ENCODE data around the gene PRELID3B.

Gene PRELID3B

DNA sequence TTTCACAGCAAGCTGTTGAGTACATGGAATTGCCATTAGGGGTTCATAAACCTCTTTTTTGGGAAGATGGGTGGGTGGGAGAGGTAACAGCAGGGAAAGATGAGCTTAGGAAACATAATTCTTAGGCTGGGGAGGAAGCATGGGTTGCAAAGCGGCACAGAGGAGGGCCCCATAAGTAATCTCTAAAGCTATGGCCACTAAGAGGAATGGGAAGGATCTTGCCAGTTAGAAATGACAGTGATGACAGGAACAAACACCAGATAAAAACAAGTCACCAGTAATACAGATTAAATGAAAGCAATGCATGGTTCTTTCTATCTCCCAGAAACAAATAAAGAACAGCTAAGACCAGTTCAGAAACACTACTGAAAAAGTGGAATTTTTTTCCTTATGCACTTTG is 31.0 kb upstream of the PRELID3B start:
- no peaks in the 10 kb centered on the region for H3K36me3 ChIP-seq (ENCODE audit: control insufficient read depth, low read depth, low read length)
- H3K4me3 ChIP-seq (ENCODE audit: low read length): no peak overlapping the region
- no peak overlapping the region for H3K27ac ChIP-seq (ENCODE audit: low read length)
- H3K4me1 ChIP-seq (ENCODE audit: control insufficient read depth, low read depth, low read length): no peaks in the 10 kb centered on the region
- H3K27me3 ChIP-seq (ENCODE audit: control insufficient read depth, insufficient read depth, low read length): no peaks in the 10 kb centered on the region
- H3K9ac ChIP-seq (ENCODE audit: low read length): no peak overlapping the region
- no peaks in the 10 kb centered on the region for H3K9me3 ChIP-seq (ENCODE audit: control insufficient read depth, low read depth, low read length)

DNA sequence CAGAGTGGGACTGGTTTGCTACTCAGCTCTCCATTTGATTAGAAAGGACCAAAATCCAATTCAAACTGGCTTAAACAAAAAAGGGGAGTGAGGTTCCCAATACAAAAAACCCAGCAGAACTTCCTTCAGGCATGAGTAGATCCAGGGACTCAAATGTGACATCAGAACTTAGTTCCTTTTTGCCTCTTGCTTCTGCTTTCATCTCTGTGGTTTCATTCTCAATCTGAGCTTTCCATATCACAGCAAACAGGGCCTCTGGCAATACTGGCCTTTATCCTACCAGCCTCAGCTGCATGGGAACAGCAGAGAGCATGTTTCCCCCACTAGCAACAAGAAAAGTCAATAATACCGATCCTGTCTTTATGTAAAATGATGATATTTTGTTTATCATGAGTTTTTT is 28.6 kb upstream of the PRELID3B start:
- Histone ChIP-seq H3K36me3 (ENCODE audit: control insufficient read depth, low read depth, low read length) (no peaks in the 10 kb centered on the region), H3K4me3 (ENCODE audit: low read length) (no peak overlapping the region), H3K27ac (ENCODE audit: low read length) (no peak overlapping the region), H3K27me3 (ENCODE audit: control insufficient read depth, insufficient read depth, low read length) (no peaks in the 10 kb centered on the region), H3K9me3 (ENCODE audit: control insufficient read depth, low read depth, low read length) (no peaks in the 10 kb centered on the region), H3K9ac (ENCODE audit: low read length) (no peak overlapping the region), H3K4me1 (ENCODE audit: control insufficient read depth, low read depth, low read length) (no peaks in the 10 kb centered on the region)

DNA sequence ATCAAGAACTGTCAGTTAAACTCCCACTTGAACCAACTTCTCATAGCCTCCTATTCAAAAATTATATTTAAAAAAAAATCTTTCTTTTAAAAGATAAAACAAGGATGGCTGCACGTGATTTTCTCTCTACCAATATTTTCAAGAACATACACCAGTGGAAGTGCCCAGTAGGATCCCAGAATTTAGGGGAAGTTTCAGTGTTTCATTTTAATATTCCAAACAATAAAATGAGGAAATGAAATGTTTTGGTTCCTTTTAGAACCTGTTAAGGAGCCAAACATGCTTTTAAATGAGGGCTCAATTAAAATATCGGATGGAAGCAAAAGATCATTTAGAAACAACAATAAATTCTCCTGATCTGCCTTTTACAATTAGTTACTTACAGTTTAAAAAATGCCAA is 26.4 kb upstream of the PRELID3B start:
- Histone ChIP-seq H3K4me3 (ENCODE audit: low read length) (no peak overlapping the region), H3K36me3 (ENCODE audit: control insufficient read depth, low read depth, low read length) (no peaks in the 10 kb centered on the region), H3K9me3 (ENCODE audit: control insufficient read depth, low read depth, low read length) (no peaks in the 10 kb centered on the region), H3K27me3 (ENCODE audit: control insufficient read depth, insufficient read depth, low read length) (no peaks in the 10 kb centered on the region), H3K4me1 (ENCODE audit: control insufficient read depth, low read depth, low read length) (no peaks in the 10 kb centered on the region), H3K9ac (ENCODE audit: low read length) (no peak overlapping the region), H3K27ac (ENCODE audit: low read length) (no peak overlapping the region)

DNA sequence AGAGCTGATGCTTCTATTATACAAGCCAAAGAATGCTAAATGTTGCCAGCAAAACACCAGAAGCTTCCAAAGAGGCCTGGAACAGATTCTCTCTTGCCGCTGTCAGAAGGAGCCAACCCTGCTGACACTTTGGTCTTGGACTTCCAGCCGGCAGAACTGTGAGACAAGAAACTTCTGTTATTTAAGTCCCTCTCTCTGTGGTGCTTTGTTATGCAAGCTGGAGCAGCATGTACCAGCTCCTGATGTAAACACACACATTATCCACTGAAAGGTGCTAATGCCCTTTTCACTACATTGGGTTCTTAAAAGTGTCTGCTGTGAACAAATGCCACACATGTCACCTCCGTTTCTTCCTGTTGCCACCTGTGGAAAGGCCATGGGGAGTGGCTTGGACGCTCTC is 25.9 kb upstream of the PRELID3B start:
- Histone ChIP-seq H3K27me3 (ENCODE audit: control insufficient read depth, insufficient read depth, low read length) (no peaks in the 10 kb centered on the region), H3K4me1 (ENCODE audit: control insufficient read depth, low read depth, low read length) (no peaks in the 10 kb centered on the region), H3K9me3 (ENCODE audit: control insufficient read depth, low read depth, low read length) (no peaks in the 10 kb centered on the region), H3K36me3 (ENCODE audit: control insufficient read depth, low read depth, low read length) (no peaks in the 10 kb centered on the region), H3K27ac (ENCODE audit: low read length) (no peak overlapping the region), H3K9ac (ENCODE audit: low read length) (no peak overlapping the region), H3K4me3 (ENCODE audit: low read length) (no peak overlapping the region)

DNA sequence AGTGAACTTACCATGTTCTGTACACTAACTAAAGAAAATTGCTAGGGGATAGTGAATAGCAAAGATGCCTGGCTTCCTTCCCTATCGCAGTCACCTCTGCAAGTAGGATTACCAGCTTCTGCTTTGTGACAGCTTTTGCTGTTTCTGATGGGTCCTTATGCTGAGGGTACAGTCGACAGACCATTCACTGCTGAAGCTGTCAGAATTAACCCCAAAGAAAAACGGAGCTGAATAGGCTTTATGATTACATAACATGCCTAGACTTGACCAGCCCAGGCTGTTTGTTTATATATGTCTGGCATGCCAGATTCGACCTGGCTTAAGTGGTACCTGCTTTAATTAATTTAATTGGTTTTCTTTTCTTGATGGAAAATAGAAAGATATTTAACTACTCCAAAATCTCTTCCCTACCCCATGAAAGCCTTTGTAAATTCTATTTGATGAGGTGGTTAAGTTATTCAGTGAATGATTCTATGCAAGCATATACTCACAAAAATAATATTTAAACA is 21.7 kb upstream of the PRELID3B start:
- Histone ChIP-seq H3K9ac (ENCODE audit: low read length) (no peak overlapping the region), H3K4me1 (ENCODE audit: control insufficient read depth, low read depth, low read length) (no peaks in the 10 kb centered on the region), H3K36me3 (ENCODE audit: control insufficient read depth, low read depth, low read length) (no peaks in the 10 kb centered on the region), H3K9me3 (ENCODE audit: control insufficient read depth, low read depth, low read length) (no peaks in the 10 kb centered on the region), H3K27ac (ENCODE audit: low read length) (no peak overlapping the region), H3K4me3 (ENCODE audit: low read length) (no peak overlapping the region), H3K27me3 (ENCODE audit: control insufficient read depth, insufficient read depth, low read length) (no peaks in the 10 kb centered on the region)

DNA sequence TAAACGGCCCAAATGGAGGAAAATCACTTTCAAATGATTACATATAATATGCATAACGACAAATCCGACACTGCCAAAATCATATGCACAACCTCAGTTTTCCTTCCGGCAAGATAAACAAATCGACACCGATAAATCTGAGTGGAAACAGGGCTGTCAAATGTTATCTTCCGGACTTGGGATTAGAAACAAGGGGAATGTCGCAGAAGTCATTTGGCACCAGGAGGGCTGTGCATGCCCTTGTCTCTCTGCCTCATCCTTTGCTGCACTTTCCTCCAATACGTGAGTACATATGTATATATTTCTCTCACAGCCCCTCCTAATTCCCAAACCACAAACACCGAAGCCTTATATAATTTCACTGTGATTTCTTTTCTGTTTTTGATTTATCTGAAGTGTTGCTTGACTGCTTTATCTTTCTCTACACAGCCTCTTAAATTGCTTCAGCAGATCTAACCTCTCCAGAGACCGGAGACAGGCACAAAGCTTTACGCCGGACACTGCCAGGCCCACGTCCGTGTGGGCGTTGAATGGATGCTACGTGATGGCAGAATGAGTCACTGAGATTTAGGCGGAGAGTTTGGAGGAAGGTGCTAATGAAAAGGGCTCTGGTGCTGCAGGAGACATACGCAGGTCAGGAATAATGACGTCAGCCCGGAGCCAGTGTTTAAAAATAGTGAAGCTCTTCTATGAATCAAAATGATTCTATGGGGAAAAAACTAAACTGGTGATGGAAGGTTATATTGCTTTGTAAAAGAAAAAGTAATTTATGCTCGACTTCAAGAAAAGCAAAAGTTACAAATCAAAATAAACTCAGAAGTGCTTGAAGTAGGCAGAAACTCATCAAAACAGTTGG is 21.0 kb upstream of the PRELID3B start:
- Histone ChIP-seq H3K27ac (ENCODE audit: low read length) (no peak overlapping the region), H3K4me1 (ENCODE audit: control insufficient read depth, low read depth, low read length) (no peaks in the 10 kb centered on the region), H3K9ac (ENCODE audit: low read length) (no peak overlapping the region), H3K4me3 (ENCODE audit: low read length) (no peak overlapping the region), H3K9me3 (ENCODE audit: control insufficient read depth, low read depth, low read length) (no peaks in the 10 kb centered on the region), H3K27me3 (ENCODE audit: control insufficient read depth, insufficient read depth, low read length) (no peaks in the 10 kb centered on the region), H3K36me3 (ENCODE audit: control insufficient read depth, low read depth, low read length) (no peaks in the 10 kb centered on the region)

DNA sequence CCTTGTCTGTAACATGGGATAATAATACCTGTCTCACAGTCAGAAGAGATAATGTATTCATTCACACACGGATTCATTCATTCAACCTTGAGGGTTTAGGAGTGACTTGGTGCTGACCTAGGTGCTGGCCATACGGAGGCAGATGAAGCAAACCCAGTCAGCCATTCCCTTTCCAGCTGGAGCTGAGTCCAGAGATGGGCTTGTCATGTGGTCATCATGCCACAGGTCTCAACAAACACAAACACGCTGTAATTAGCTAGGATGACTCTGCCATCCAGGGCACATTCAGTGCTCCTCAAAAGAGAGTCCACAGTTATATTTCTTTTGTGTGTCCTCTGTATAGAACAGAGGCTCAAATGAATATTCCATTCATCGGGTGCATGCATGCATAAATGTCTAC is 19.5 kb upstream of the PRELID3B start:
- H3K36me3 ChIP-seq (ENCODE audit: control insufficient read depth, low read depth, low read length): no peaks in the 10 kb centered on the region
- H3K27ac ChIP-seq (ENCODE audit: low read length): no peak overlapping the region
- no peaks in the 10 kb centered on the region for H3K9me3 ChIP-seq (ENCODE audit: control insufficient read depth, low read depth, low read length)
- no peaks in the 10 kb centered on the region for H3K27me3 ChIP-seq (ENCODE audit: control insufficient read depth, insufficient read depth, low read length)
- no peak overlapping the region for H3K9ac ChIP-seq (ENCODE audit: low read length)
- H3K4me3 ChIP-seq (ENCODE audit: low read length): no peak overlapping the region
- H3K4me1 ChIP-seq (ENCODE audit: control insufficient read depth, low read depth, low read length): no peaks in the 10 kb centered on the region

DNA sequence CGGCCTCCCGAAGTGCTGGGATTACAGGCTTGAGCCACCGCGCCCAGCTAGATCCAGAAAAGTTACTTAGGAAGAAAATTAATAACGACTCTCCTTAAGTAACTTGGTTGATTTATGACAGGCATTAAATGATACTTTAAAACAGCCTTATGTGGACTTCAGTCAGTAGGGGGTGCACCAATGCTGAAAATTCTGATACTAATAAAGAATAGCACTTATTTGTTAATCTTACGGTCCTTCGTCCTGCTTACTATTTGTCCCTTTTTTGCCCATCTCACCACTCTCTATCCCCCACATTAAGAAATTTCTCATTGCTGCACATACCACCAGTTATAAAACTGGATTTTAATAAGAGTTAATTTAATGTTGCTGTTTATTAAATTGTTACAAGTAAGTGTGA is 12.7 kb upstream of the PRELID3B start:
- no peaks in the 10 kb centered on the region for H3K9me3 ChIP-seq (ENCODE audit: control insufficient read depth, low read depth, low read length)
- H3K27ac ChIP-seq (ENCODE audit: low read length): no peak overlapping the region
- no peaks in the 10 kb centered on the region for H3K36me3 ChIP-seq (ENCODE audit: control insufficient read depth, low read depth, low read length)
- no peak overlapping the region for H3K4me3 ChIP-seq (ENCODE audit: low read length)
- H3K9ac ChIP-seq (ENCODE audit: low read length): no peak overlapping the region
- no peaks in the 10 kb centered on the region for H3K27me3 ChIP-seq (ENCODE audit: control insufficient read depth, insufficient read depth, low read length)
- no peaks in the 10 kb centered on the region for H3K4me1 ChIP-seq (ENCODE audit: control insufficient read depth, low read depth, low read length)

DNA sequence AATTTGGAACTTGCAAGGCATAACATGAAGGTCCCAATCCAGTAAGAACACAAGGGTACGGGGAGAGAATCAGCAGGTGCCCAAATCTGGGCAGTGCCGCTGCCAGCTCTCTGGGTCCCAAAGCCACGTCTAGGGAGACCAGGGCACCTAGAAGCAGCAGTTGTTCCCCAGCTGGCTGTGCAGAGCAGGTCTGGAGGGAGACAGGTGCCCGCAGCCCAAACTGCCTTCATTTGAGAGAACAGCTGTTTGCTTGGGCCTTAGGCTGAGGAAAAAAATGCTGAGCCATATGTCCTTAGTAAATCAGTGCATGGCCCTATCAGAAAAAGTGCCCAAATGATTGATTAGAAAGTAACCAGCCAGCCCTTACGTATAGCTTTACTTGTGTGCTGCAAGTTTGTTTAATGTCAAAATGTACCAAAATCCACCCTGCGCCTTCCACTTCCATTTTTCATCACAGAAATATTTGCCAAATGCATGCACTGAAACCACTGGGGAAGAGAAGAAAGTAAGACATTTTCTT is 9.1 kb upstream of the PRELID3B start:
- no peaks in the 10 kb centered on the region for H3K9me3 ChIP-seq (ENCODE audit: control insufficient read depth, low read depth, low read length)
- H3K4me3 ChIP-seq (ENCODE audit: low read length): no peak overlapping the region
- no peaks in the 10 kb centered on the region for H3K36me3 ChIP-seq (ENCODE audit: control insufficient read depth, low read depth, low read length)
- H3K4me1 ChIP-seq (ENCODE audit: control insufficient read depth, low read depth, low read length): no peaks in the 10 kb centered on the region
- H3K27me3 ChIP-seq (ENCODE audit: control insufficient read depth, insufficient read depth, low read length): peaks cover 6% of the 10 kb centered on the region
- no peak overlapping the region for H3K27ac ChIP-seq (ENCODE audit: low read length)
- no peak overlapping the region for H3K9ac ChIP-seq (ENCODE audit: low read length)

DNA sequence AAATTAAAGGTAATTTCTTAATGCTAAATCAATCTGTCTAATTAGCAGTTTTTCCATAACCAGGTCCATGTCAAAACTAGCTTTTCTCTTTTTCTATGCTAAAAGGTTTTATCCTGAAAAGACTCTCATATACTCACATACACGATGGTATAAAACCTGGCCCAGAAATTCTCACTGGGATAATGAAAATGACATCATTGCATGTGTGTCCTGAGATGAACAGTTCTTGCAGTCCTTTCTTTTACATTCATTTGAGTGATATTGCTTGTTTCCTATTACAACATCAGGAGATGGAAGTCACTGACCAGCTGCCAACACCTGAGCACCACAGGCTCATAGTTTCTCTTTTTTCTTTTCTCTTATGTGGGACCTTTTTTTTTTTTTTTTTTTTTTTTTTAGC is 7.9 kb upstream of the PRELID3B start:
- Histone ChIP-seq H3K9me3 (ENCODE audit: control insufficient read depth, low read depth, low read length) (no peaks in the 10 kb centered on the region), H3K4me1 (ENCODE audit: control insufficient read depth, low read depth, low read length) (no peaks in the 10 kb centered on the region), H3K36me3 (ENCODE audit: control insufficient read depth, low read depth, low read length) (no peaks in the 10 kb centered on the region), H3K27me3 (ENCODE audit: control insufficient read depth, insufficient read depth, low read length) (peaks cover 6% of the 10 kb centered on the region), H3K27ac (ENCODE audit: low read length) (no peak overlapping the region), H3K4me3 (ENCODE audit: low read length) (no peak overlapping the region), H3K9ac (ENCODE audit: low read length) (no peak overlapping the region)

DNA sequence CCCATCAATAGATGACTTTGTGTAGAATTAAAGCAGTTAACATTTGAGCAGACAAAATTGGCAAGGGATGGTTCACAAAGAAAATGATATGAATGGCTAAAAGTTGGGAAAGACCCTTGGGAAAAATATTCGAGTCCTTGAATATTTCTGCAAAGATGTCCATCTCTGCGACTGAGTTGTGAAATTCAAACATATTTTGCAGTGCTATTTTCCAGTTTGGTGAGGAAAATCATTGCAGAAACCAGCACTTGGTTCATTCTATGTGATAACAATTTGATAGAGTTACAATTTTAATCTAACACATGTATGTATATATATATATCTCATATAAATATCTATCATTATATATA is 6.1 kb upstream of the PRELID3B start:
- no peaks in the 10 kb centered on the region for H3K4me1 ChIP-seq (ENCODE audit: control insufficient read depth, low read depth, low read length)
- no peaks in the 10 kb centered on the region for H3K9me3 ChIP-seq (ENCODE audit: control insufficient read depth, low read depth, low read length)
- H3K27me3 ChIP-seq (ENCODE audit: control insufficient read depth, insufficient read depth, low read length): peaks cover 6% of the 10 kb centered on the region
- H3K36me3 ChIP-seq (ENCODE audit: control insufficient read depth, low read depth, low read length): no peaks in the 10 kb centered on the region
- H3K27ac ChIP-seq (ENCODE audit: low read length): no peak overlapping the region
- no peak overlapping the region for H3K9ac ChIP-seq (ENCODE audit: low read length)
- no peak overlapping the region for H3K4me3 ChIP-seq (ENCODE audit: low read length)

Measured in iPS-18a (cell line).